Esophagus muscularis mucosa (tissue), 4 donors: ENCODE results near the gene DNAJC19. TPM values are rescaled to one million over a fixed set of nuclear protein-coding genes. Genes with fewer than 3 reads are reported as not detected.

Experiments
- DNase-seq: peaks from one replicate; pipeline ENCODE4 v3.0.0-alpha.2; 2017; ENCODE audit errors: extremely low spot score
- H3K27ac ChIP-seq, 4 donors: fragments of 200-600 bp; sonication (generic); replicated peaks in 1 of 4; 1 replicate in 3 of 4; 2 replicates in 1 of 4; pipeline ENCODE4 v1.5.1; 2016 to 2019; ENCODE audit warnings: mild to moderate bottlenecking in 1 of 4
- H3K27me3 ChIP-seq, 4 donors: fragments of 200-600 bp; sonication (generic); one replicate each; pipeline versions ENCODE4 v1.5.1 to v1.6.0; 2016 to 2019
- H3K36me3 ChIP-seq, 4 donors: fragments of 200-600 bp; sonication (generic); one replicate each; pipeline ENCODE4 v1.5.1; 2016 to 2019
- H3K4me1 ChIP-seq, 4 donors: fragments of 200-600 bp; sonication (generic); one replicate each; pipeline ENCODE4 v1.5.1; 2016 to 2019
- H3K4me3 ChIP-seq, 4 donors: fragments of 200-600 bp; sonication (generic); 1 replicate in 2 of 4; 2 replicates in 2 of 4; pipeline ENCODE4 v1.5.1; 2016 to 2019; ENCODE audit warnings: mild to moderate bottlenecking in 4 of 4, moderate library complexity in 1 of 4
- H3K9me3 ChIP-seq, 4 donors: fragments of 200-600 bp; sonication (generic); 1 replicate in 3 of 4; 2 replicates in 1 of 4; pipeline ENCODE4 v1.5.1; 2016 to 2019
- CTCF ChIP-seq, 3 experiments: fragments of 200-600 bp in 2 of 3; fragments of 450-650 bp in 1 of 3; sonication (generic) in 2 of 3; IDR thresholded peaks; one replicate each; pipeline ENCODE4 v1.5.1; 2017 to 2019; ENCODE audit warnings: antibody characterized with exemption in 3 of 3, mild to moderate bottlenecking in 2 of 3, moderate library complexity in 1 of 3
- EP300 ChIP-seq: sonication (generic); formaldehyde crosslinking; IDR thresholded peaks from one replicate; pipeline ENCODE4 v1.6.1; 2017; ENCODE audit warnings: antibody characterized with exemption
- POLR2A ChIP-seq: fragments of 450-650 bp; IDR thresholded peaks from one replicate; pipeline ENCODE4 v1.6.1; 2017; ENCODE audit warnings: antibody characterized with exemption, moderate library complexity, mild to moderate bottlenecking, low read depth
- POLR2AphosphoS5 ChIP-seq, 2 donors: sonication (generic); formaldehyde crosslinking; IDR thresholded peaks; one replicate each; pipeline ENCODE4 v1.6.1; 2017; ENCODE audit warnings: antibody characterized with exemption in 2 of 2
- WGBS: methylation state at CpG from one replicate; pipeline ENCODE4 v1.1.5; 2018; 5-methylcytosine and 5-hydroxymethylcytosine counted together
- intact Hi-C: fragments of 100-400 bp; cut with DNase I; formaldehyde crosslinking; loops from one replicate; pipeline ENCODE4 v1.15.1; 2023
- total RNA-seq, 4 donors: library from RNA; depleted of rRNA; stranded (reverse); fragments of >200 nt; gene quantifications; one replicate each; pipeline versions ENCODE4 v1.1.0 to v1.2.1, GENCODE V29; 2016

DNAJC19 gene
- total RNA-seq, 4 donors from 2014 or later: 28.4 to 65.6 (median 39.1) TPM

GRCh38 chr3:180970931-180971330 is 18.6 kb downstream of the DNAJC19 start:
- DNase-seq: no peak
- Histone ChIP-seq H3K36me3 (peaks cover 20 to 71% (median 50%) of the 10 kb centered on the region in 4 donors), H3K4me1 (no peaks in the 10 kb centered on the region), H3K9me3 (no peaks in the 10 kb centered on the region), H3K27ac (no peak overlapping the region), H3K4me3 (no peak overlapping the region), H3K27me3 (no peaks in the 10 kb centered on the region)
- no peak for TF ChIP-seq EP300
- no peak for TF ChIP-seq POLR2A
- TF ChIP-seq CTCF (IDR thresholded peaks at IDR 0.05): no peak
- TF ChIP-seq POLR2AphosphoS5 (IDR thresholded peaks at IDR 0.05): no peak
- WGBS: 95% methylated on average over 6 of the region's 6 CpGs
- intact Hi-C loops: no loop called here

- DNase-seq: no peak
- Histone ChIP-seq H3K27ac (no peak overlapping the region), H3K27me3 (no peaks in the 10 kb centered on the region), H3K4me3 (no peak overlapping the region), H3K36me3 (peaks cover 31 to 82% (median 51%) of the 10 kb centered on the region in 4 donors), H3K4me1 (peaks cover 0 to 5% (median 0%) of the 10 kb centered on the region in 4 donors), H3K9me3 (no peaks in the 10 kb centered on the region)
- intact Hi-C loops: no loop called here
- 92% methylated on average over 1 of the region's 1 CpG for WGBS
- TF ChIP-seq POLR2A: no peak
- TF ChIP-seq CTCF (IDR thresholded peaks at IDR 0.05): no peak
- no peak for TF ChIP-seq POLR2AphosphoS5 (IDR thresholded peaks at IDR 0.05)
- TF ChIP-seq EP300: no peak
These were observed 27.0 kb downstream of the DNAJC19 start for GRCh38 chr3:180962530-180962929.

GRCh38 chr3:180961552-180961951 is 28.0 kb downstream of the DNAJC19 start:
- intact Hi-C loops: no loop called here

GRCh38 chr3:180961087-180961486 is 28.4 kb downstream of the DNAJC19 start:
- Histone ChIP-seq H3K27me3 (no peaks in the 10 kb centered on the region), H3K4me3 (no peak overlapping the region), H3K9me3 (no peaks in the 10 kb centered on the region), H3K36me3 (peaks cover 31 to 94% (median 60%) of the 10 kb centered on the region in 4 donors), H3K4me1 (peaks cover 0 to 5% (median 2%) of the 10 kb centered on the region in 4 donors), H3K27ac (no peak overlapping the region)
- WGBS: 80% methylated on average over 3 of the region's 3 CpGs
- TF ChIP-seq CTCF (IDR thresholded peaks at IDR 0.05): no peak
- TF ChIP-seq POLR2A: no peak
- no peak for TF ChIP-seq POLR2AphosphoS5 (IDR thresholded peaks at IDR 0.05)
- TF ChIP-seq EP300: no peak
- no peak for DNase-seq
- intact Hi-C loops: no loop called here

More at GRCh38 chr3:180961552-180961951, 28.0 kb downstream of the DNAJC19 start:
- H3K27me3 ChIP-seq: no peaks in the 10 kb centered on the region
- TF ChIP-seq CTCF (IDR thresholded peaks at IDR 0.05): no peak
- TF ChIP-seq POLR2AphosphoS5 (IDR thresholded peaks at IDR 0.05): no peak
- TF ChIP-seq EP300: no peak
- no peak for TF ChIP-seq POLR2A
- no peak overlapping the region for H3K4me3 ChIP-seq
- no peak overlapping the region for H3K27ac ChIP-seq
- peaks cover 31 to 89% (median 56%) of the 10 kb centered on the region in 4 donors for H3K36me3 ChIP-seq
- H3K4me1 ChIP-seq: peaks cover 0 to 5% (median under 1%) of the 10 kb centered on the region in 4 donors
- H3K9me3 ChIP-seq: no peaks in the 10 kb centered on the region
- no peak for DNase-seq
- 100% methylated on average over 1 of the region's 1 CpG for WGBS

GRCh38 chr3:180959691-180960090 is 29.8 kb downstream of the DNAJC19 start:
- TF ChIP-seq EP300: no peak
- TF ChIP-seq CTCF (IDR thresholded peaks at IDR 0.05): no peak
- TF ChIP-seq POLR2AphosphoS5 (IDR thresholded peaks at IDR 0.05): no peak
- TF ChIP-seq POLR2A: no peak
- intact Hi-C loops: no loop called here
- Histone ChIP-seq H3K27me3 (no peaks in the 10 kb centered on the region), H3K4me3 (no peak overlapping the region), H3K4me1 (peaks cover 0 to 5% (median 2%) of the 10 kb centered on the region in 4 donors), H3K27ac (no peak overlapping the region), H3K9me3 (no peaks in the 10 kb centered on the region), H3K36me3 (peaks cover 31 to 97% (median 71%) of the 10 kb centered on the region in 4 donors)
- no peak for DNase-seq
- 74% methylated on average over 1 of the region's 1 CpG for WGBS
